Lower lobe of right lung (tissue), 2 donors: ENCODE measurements around the gene ARID2. TPM values are rescaled to one million over a fixed set of nuclear protein-coding genes. Genes with fewer than 3 reads are reported as not detected.

ENCODE experiments used
- ATAC-seq, 2 donors: fragments of 200-7000 bp; cut with Tn5 transposase; one replicate each; pipeline ENCODE4 v1.9.1; 2020 to 2022; ENCODE audit warnings: mild to moderate bottlenecking in 2 of 2, moderate library complexity in 2 of 2
- DNase-seq: peaks from one replicate; pipeline ENCODE4 v3.0.0-alpha.2; 2020
- H3K27ac ChIP-seq: fragments of 200-600 bp; one replicate; pipeline ENCODE4 v1.8.0; 2022
- H3K27me3 ChIP-seq: fragments of 200-600 bp; one replicate; pipeline ENCODE4 v1.8.0; 2022; ENCODE audit warnings: low read depth
- H3K36me3 ChIP-seq: fragments of 200-600 bp; one replicate; pipeline ENCODE4 v1.8.0; 2022; ENCODE audit warnings: mild to moderate bottlenecking
- H3K4me1 ChIP-seq: fragments of 200-600 bp; one replicate; pipeline ENCODE4 v1.8.0; 2022
- H3K4me3 ChIP-seq: fragments of 200-600 bp; one replicate; pipeline ENCODE4 v1.8.0; 2022; ENCODE audit warnings: mild to moderate bottlenecking
- H3K9me3 ChIP-seq: fragments of 200-600 bp; one replicate; pipeline ENCODE4 v1.8.0; 2022
- intact Hi-C: fragments of 100-400 bp; cut with DNase I; formaldehyde crosslinking; loops from one replicate; pipeline ENCODE4 v1.11.0; 2022
- total RNA-seq: library from RNA; stranded (reverse); fragmentation: NEBNext Ultra II Directional; extraction: Animal tissue kit (Norgen Biotek cat#: 25700); gene quantifications from one replicate; pipeline ENCODE4 v1.2.1, GENCODE V29; 2021
- TF ChIP-seq, protein P1 (sequence below): fragments of 200-600 bp; IDR thresholded peaks from one replicate; pipeline ENCODE4 v1.8.0; 2022; ENCODE audit warnings: antibody characterized with exemption, mild to moderate bottlenecking
- donor health status: DM: no; HTN: yes; CAD: no; lungs with severe emphysema.

The ARID2 gene
- total RNA-seq, 1 donor from 2014 or later = 26.3 TPM

DNA sequence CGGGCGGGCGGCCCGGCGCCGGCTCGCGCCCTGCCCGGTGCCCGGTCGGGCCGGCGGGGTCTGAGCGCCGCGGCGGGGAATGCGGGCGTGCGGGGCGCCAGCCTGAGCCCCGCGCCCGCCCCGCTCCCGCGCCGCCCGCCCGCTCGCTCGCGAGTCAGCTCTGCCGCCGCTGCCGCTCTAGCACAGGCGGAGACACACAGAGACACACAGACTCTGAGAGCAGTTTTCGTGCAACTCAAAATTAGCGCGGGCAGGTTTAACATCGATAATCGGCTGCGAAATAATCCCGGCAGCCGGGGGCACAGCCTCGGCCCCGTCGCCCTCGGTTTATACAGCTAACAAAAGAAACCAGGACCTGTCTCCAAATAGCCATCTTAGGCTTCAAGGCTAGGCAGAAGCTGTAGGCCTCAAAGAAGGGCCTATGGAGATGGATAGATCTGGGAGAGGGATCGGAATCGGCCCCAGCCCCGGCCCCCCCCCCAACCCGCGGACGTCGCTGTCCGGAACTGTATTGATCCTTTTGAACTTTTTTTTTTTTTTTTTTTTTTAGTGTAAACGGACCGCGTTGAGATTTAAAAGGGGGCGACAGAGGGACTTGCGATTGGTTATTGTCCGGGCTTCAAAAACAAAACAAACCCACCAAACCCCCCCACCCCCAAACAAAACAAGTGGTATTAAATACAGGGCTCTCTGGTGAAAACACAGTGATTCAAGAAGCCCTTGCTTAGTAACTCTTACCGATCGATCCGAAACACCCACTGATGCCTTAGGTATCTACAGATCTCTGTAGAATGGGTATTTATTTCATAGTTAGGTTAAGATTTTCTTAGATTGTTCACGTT lies 1.1 kb downstream of the ARID2 start:
- peaks cover 38% of the 10 kb centered on the region for H3K4me1 ChIP-seq

DNA sequence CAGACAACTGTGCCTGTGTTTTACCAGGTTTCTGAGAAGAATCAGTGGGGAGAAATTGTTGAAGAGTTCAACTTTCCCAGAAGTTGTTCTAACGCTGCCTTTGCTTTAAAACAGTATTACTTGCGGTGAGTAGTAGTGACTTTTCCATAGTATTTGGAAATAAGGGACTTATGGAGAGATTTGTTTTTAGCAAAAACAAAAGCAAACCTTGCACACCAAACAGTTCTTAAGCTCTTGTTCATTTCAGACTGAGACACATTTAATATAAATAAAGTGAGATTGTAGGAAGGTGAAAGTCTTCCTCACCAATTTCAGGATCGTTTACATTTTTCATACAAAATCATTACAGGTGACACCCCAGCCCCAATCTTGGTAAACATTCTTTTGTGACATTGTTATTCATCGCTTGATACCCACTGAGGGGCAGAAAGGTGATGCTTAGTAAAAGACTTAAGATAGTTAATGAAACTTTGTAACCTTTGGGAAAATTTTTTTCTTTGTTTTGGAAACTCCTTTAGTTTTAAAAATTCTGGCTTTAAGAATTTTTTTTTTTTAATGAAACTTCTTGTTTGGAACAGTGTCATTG lies 1.8 kb downstream of the ARID2 start:
- intact Hi-C loops = no loop called here
- ATAC-seq (no peak), DNase-seq (no peak)
- Histone ChIP-seq H3K27ac (peak overlapping the region; percentile 97), H3K9me3 (no peaks in the 10 kb centered on the region), H3K36me3 (no peaks in the 10 kb centered on the region), H3K4me1 (peaks cover 36% of the 10 kb centered on the region), H3K4me3 (peak overlapping the region; percentile 85), H3K27me3 (no peaks in the 10 kb centered on the region)
- TF ChIP-seq, protein P1, sequence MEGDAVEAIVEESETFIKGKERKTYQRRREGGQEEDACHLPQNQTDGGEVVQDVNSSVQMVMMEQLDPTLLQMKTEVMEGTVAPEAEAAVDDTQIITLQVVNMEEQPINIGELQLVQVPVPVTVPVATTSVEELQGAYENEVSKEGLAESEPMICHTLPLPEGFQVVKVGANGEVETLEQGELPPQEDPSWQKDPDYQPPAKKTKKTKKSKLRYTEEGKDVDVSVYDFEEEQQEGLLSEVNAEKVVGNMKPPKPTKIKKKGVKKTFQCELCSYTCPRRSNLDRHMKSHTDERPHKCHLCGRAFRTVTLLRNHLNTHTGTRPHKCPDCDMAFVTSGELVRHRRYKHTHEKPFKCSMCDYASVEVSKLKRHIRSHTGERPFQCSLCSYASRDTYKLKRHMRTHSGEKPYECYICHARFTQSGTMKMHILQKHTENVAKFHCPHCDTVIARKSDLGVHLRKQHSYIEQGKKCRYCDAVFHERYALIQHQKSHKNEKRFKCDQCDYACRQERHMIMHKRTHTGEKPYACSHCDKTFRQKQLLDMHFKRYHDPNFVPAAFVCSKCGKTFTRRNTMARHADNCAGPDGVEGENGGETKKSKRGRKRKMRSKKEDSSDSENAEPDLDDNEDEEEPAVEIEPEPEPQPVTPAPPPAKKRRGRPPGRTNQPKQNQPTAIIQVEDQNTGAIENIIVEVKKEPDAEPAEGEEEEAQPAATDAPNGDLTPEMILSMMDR = no peak

More for the DNA sequence above, 1.1 kb downstream of the ARID2 start:
- Histone ChIP-seq H3K27me3 (no peaks in the 10 kb centered on the region), H3K4me3 (peak overlapping the region; percentile 85), H3K27ac (peak overlapping the region; percentile 97), H3K9me3 (no peaks in the 10 kb centered on the region), H3K36me3 (no peaks in the 10 kb centered on the region)
- DNase-seq (peak; percentile 61), ATAC-seq (no peak)
- TF ChIP-seq, protein P1 = no peak
- intact Hi-C loops = no loop called here

DNA sequence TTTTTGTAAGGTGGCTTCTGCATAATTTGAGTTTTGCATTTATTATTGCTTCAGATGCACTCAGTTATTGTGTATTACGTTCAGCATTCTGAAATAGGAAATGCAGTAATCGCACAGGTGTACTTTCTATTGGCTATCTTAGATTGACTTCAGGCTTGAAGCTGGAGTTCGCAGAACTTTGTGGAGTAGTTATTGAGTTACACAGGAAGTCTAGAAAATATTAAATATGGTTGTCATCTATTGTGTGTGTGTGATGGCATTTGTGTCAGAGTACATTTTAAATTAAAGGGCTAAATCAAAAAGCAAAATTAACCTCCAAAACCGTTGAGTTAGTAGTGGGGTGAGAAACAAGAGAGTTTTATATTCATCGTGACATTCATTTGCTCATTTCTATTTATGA lies 2.7 kb downstream of the ARID2 start:
- H3K36me3 ChIP-seq = no peaks in the 10 kb centered on the region
- no peaks in the 10 kb centered on the region for H3K27me3 ChIP-seq
- peak overlapping the region; percentile 97 for H3K27ac ChIP-seq
- intact Hi-C loops = no loop called here
- ATAC-seq (no peak), DNase-seq (no peak)
- H3K4me3 ChIP-seq = peak overlapping the region; percentile 85
- TF ChIP-seq, protein P1 = no peak
- H3K4me1 ChIP-seq = peaks cover 36% of the 10 kb centered on the region
- H3K9me3 ChIP-seq = no peaks in the 10 kb centered on the region

DNA sequence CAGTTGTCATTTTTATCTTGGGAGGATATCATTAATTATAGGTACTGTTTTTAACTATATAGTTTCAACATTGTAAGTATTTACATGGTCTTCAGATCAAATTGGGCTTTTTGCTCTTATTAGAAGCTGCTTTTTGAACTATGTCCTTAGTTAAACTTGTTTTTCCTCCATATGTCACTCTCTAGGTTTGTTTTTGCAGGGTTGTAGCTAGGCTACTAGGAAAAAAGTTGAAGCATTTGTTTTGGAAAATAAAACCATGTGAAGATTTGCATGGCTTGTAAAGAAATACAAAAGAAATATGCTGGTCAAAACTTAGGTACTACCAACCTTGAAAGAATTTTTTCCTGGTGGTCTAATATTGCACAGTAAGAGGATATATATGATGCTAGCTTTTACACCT lies 3.4 kb downstream of the ARID2 start:
- TF ChIP-seq, protein P1 = no peak
- intact Hi-C loops = no loop called here
- Histone ChIP-seq H3K9me3 (no peaks in the 10 kb centered on the region), H3K4me1 (peaks cover 36% of the 10 kb centered on the region), H3K27me3 (no peaks in the 10 kb centered on the region), H3K27ac (peak overlapping the region; percentile 97), H3K4me3 (peak overlapping the region; percentile 0), H3K36me3 (no peaks in the 10 kb centered on the region)
- DNase-seq = no peak
- no peak for ATAC-seq

DNA sequence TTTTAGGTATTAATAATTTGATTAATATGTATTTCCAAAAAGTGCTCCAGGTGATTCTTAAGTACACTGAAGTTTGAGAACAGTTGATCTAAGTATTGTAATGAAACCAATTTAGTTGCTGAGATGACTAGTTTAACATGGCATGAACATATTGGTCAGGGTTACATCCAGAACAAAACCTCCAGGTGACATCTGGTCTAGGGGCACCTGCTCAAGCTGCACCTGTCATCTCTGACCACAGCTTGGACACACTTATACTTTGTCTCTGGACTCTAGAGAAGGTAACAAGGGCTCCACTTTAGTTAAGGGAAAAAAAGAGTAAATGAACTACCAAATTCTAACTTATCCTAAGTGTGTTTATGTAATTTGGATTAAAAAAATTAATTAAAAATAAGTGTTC lies 8.1 kb downstream of the ARID2 start:
- intact Hi-C loops = no loop called here
- Histone ChIP-seq H3K9me3 (no peaks in the 10 kb centered on the region), H3K4me3 (no peak overlapping the region), H3K27ac (no peak overlapping the region), H3K4me1 (peaks cover 21% of the 10 kb centered on the region), H3K27me3 (no peaks in the 10 kb centered on the region), H3K36me3 (no peaks in the 10 kb centered on the region)
- no peak for ATAC-seq
- DNase-seq = no peak
- TF ChIP-seq, protein P1 = no peak
